H9 (cell line): Measurements from ENCODE around the gene RPL27A. TPM values are rescaled to one million over a fixed set of nuclear protein-coding genes. Genes with fewer than 3 reads are reported as not detected.

ENCODE experiments used
- DNase-seq: peaks from one replicate; pipeline ENCODE4 v3.0.0-alpha.2; 2017
- H2AFZ ChIP-seq: one replicate; pipeline ENCODE4 v1.6.1; 2013; ENCODE audit warnings: mild to moderate bottlenecking, low read length, control low read depth, moderate library complexity
- H2AK5ac ChIP-seq: 2 replicates; pipeline ENCODE4 v1.6.1; 2013; ENCODE audit warnings: low read length, control low read depth, mixed read lengths; ENCODE audit not compliant: insufficient read length
- H2BK120ac ChIP-seq: one replicate; pipeline ENCODE4 v1.6.1; 2013; ENCODE audit warnings: low read depth, mild to moderate bottlenecking, low read length, control low read depth, inconsistent platforms; ENCODE audit not compliant: poor library complexity, severe bottlenecking
- H2BK12ac ChIP-seq: 2 replicates; pipeline ENCODE4 v1.6.1; 2013; ENCODE audit warnings: low read length, control low read depth, mixed read lengths, low read depth; ENCODE audit not compliant: insufficient read length
- H2BK15ac ChIP-seq: 2 replicates; pipeline ENCODE4 v1.6.1; 2013; ENCODE audit warnings: low read depth, low read length, control low read depth
- H2BK20ac ChIP-seq: one replicate; pipeline ENCODE4 v1.6.1; 2013; ENCODE audit warnings: low read depth, mild to moderate bottlenecking, low read length, control low read depth, inconsistent platforms; ENCODE audit not compliant: poor library complexity, severe bottlenecking
- H2BK5ac ChIP-seq: 2 replicates; pipeline ENCODE4 v1.6.1; 2013; ENCODE audit warnings: low read length, control low read depth, mixed read lengths; ENCODE audit not compliant: insufficient read length
- H3K14ac ChIP-seq: 2 replicates; pipeline ENCODE4 v1.6.1; 2013; ENCODE audit warnings: low read length, control low read depth; ENCODE audit not compliant: insufficient read depth
- H3K18ac ChIP-seq: 2 replicates; pipeline ENCODE4 v1.6.1; 2013; ENCODE audit warnings: low read depth, mild to moderate bottlenecking, mixed read lengths, low read length, control low read depth; ENCODE audit not compliant: insufficient read length
- H3K23ac ChIP-seq: 2 replicates; pipeline ENCODE4 v1.6.1; 2013; ENCODE audit warnings: low read length, control low read depth, mixed read lengths, low read depth; ENCODE audit not compliant: insufficient read length
- H3K23me2 ChIP-seq: 2 replicates; pipeline ENCODE4 v1.6.1; 2013; ENCODE audit warnings: low read depth, mild to moderate bottlenecking, mixed read lengths, low read length, control low read depth; ENCODE audit not compliant: insufficient read length, poor library complexity, severe bottlenecking
- H3K27ac ChIP-seq: 2 replicates; pipeline ENCODE4 v1.5.1; 2013; ENCODE audit warnings: low read length, control low read depth, mixed read lengths, low read depth; ENCODE audit not compliant: insufficient read length
- H3K27me3 ChIP-seq: 2 replicates; pipeline ENCODE4 v1.6.1; 2013; ENCODE audit warnings: low read length, control low read depth, inconsistent platforms; ENCODE audit not compliant: insufficient read depth
- H3K4ac ChIP-seq: 2 replicates; pipeline ENCODE4 v1.6.1; 2013; ENCODE audit warnings: low read depth, mild to moderate bottlenecking, control low read depth, inconsistent platforms, low read length, moderate library complexity
- H3K4me1 ChIP-seq: 2 replicates; pipeline ENCODE4 v1.6.1; 2013; ENCODE audit warnings: low read length, control low read depth, inconsistent platforms; ENCODE audit not compliant: insufficient read depth
- H3K4me2 ChIP-seq: 2 replicates; pipeline ENCODE4 v1.6.1; 2013; ENCODE audit warnings: low read length, control low read depth, mixed read lengths; ENCODE audit not compliant: insufficient read length, insufficient read depth
- H3K56ac ChIP-seq: 2 replicates; pipeline ENCODE4 v1.6.1; 2013; ENCODE audit warnings: low read depth, mild to moderate bottlenecking, mixed read lengths, low read length, control low read depth; ENCODE audit not compliant: insufficient read length
- H3K79me1 ChIP-seq: 2 replicates; pipeline ENCODE4 v1.6.1; 2013; ENCODE audit warnings: low read depth, mild to moderate bottlenecking, moderate library complexity, low read length, control low read depth, inconsistent platforms; ENCODE audit not compliant: insufficient read depth, poor library complexity, severe bottlenecking
- H3K79me2 ChIP-seq: 2 replicates; pipeline ENCODE4 v1.6.1; 2013; ENCODE audit warnings: low read length, control low read depth, inconsistent platforms; ENCODE audit not compliant: insufficient read depth
- H3K9ac ChIP-seq: 2 replicates; pipeline ENCODE4 v1.6.1; 2013; ENCODE audit warnings: low read length, control low read depth, mixed read lengths; ENCODE audit not compliant: insufficient read length; ENCODE audit errors: extremely low read depth
- H3K9me3 ChIP-seq: one replicate; pipeline ENCODE4 v1.6.1; 2013; ENCODE audit warnings: low read depth, low read length, inconsistent platforms; ENCODE audit not compliant: control insufficient read depth
- H3T11ph ChIP-seq: one replicate; pipeline ENCODE4 v1.6.1; 2013; ENCODE audit warnings: mild to moderate bottlenecking, low read length, control low read depth, inconsistent platforms
- H4K20me1 ChIP-seq: one replicate; pipeline ENCODE4 v1.6.1; 2013; ENCODE audit not compliant: control insufficient read depth, insufficient read length, insufficient read depth
- H4K5ac ChIP-seq: 2 replicates; pipeline ENCODE4 v1.6.1; 2013; ENCODE audit warnings: low read depth, mild to moderate bottlenecking, mixed read lengths, low read length, control low read depth; ENCODE audit not compliant: insufficient read length
- H4K8ac ChIP-seq: replicated peaks from 2 replicates; pipeline ENCODE4 v1.6.1; 2013; ENCODE audit warnings: low read length, control low read depth, mixed read lengths, low read depth; ENCODE audit not compliant: insufficient read length
- H4K91ac ChIP-seq: 2 replicates; pipeline ENCODE4 v1.6.1; 2013; ENCODE audit warnings: low read depth, mild to moderate bottlenecking, moderate library complexity, mixed read lengths, low read length, control low read depth; ENCODE audit not compliant: insufficient read length
- H3K27ac Mint-ChIP-seq, 3 experiments: 2 replicates in 2 of 3; 3 replicates in 1 of 3; pipeline ENCODE4 v1.8.0; 2020 to 2021; ENCODE audit warnings: mixed read lengths in 3 of 3, mild to moderate bottlenecking in 1 of 3, moderate library complexity in 1 of 3
- H3K27me3 Mint-ChIP-seq: 2 replicates; pipeline ENCODE4 v1.8.0; 2021; ENCODE audit warnings: low read depth, mild to moderate bottlenecking, moderate library complexity, mixed read lengths
- H3K36me3 Mint-ChIP-seq, 3 experiments: 2 replicates in 2 of 3; 3 replicates in 1 of 3; pipeline ENCODE4 v1.8.0; 2020 to 2021; ENCODE audit warnings: low read depth in 3 of 3, mixed read lengths in 3 of 3; ENCODE audit not compliant: insufficient read depth in 1 of 3
- H3K4me1 Mint-ChIP-seq, 2 experiments: 2 replicates each; pipeline ENCODE4 v1.8.0; 2020; ENCODE audit warnings: mixed read lengths in 2 of 2
- H3K4me3 Mint-ChIP-seq, 2 experiments: 2 replicates in 1 of 2; 3 replicates in 1 of 2; pipeline ENCODE4 v1.8.0; 2020 to 2021; ENCODE audit warnings: mild to moderate bottlenecking in 2 of 2, mixed read lengths in 2 of 2, moderate library complexity in 1 of 2
- H3K9me3 Mint-ChIP-seq, 2 experiments: 2 replicates in 1 of 2; 3 replicates in 1 of 2; pipeline ENCODE4 v1.8.0; 2020; ENCODE audit warnings: mild to moderate bottlenecking in 2 of 2, mixed read lengths in 2 of 2, moderate library complexity in 1 of 2
- CTCF ChIP-seq: fragments of 200-600 bp; sonication (generic); conservative IDR thresholded peaks from 3 replicates; pipeline ENCODE4 v1.8.0; 2021; ENCODE audit warnings: antibody characterized with exemption, mild to moderate bottlenecking
- WGBS: extraction: QIAGEN DNeasy Blood & Tissue Kit; methylation state at CpG from one replicate; pipeline ENCODE4 v1.1.7; 2013; ENCODE audit warnings: missing lambda C conversion rate, low lambda C conversion rate, mixed read lengths; ENCODE audit not compliant: insufficient read length; ENCODE audit errors: extremely low coverage; 5-methylcytosine and 5-hydroxymethylcytosine counted together
- total RNA-seq: library from RNA; stranded (reverse); gene quantifications from 2 replicates; pipeline ENCODE4 v1.2.1, GENCODE V29; 2021

Gene RPL27A
- total RNA-seq, 1 experiment from 2014 or later = 1,152 TPM

- Histone ChIP-seq H3K9ac (peak overlapping the region; percentile 98), H2BK12ac (no peak overlapping the region), H3K79me1 (no peaks in the 10 kb centered on the region), H3K4ac (no peak overlapping the region), H3K23ac (no peak overlapping the region), H2BK120ac (no peak overlapping the region), H3K14ac (no peak overlapping the region), H2BK15ac (no peak overlapping the region), H3K23me2 (peaks cover 13% of the 10 kb centered on the region), H2BK20ac (no peak overlapping the region), H4K91ac (no peak overlapping the region), H3K4me1 (peaks cover 3% of the 10 kb centered on the region), H2BK5ac (no peak overlapping the region), H4K8ac (no peak overlapping the region), H3K27me3 (no peaks in the 10 kb centered on the region), H2AFZ (no peak overlapping the region), H2AK5ac (no peak overlapping the region), H3K56ac (no peak overlapping the region), H4K5ac (no peak overlapping the region), H3K4me2 (peak overlapping the region; percentile 91), H3T11ph (no peak overlapping the region), H3K79me2 (peaks cover 10% of the 10 kb centered on the region; the same call in 1 of the 2 replicates), H3K27ac (no peak overlapping the region), H3K9me3 (no peaks in the 10 kb centered on the region), H4K20me1 (no peaks in the 10 kb centered on the region), H3K18ac (no peak overlapping the region)
- no peak for DNase-seq
- Mint-ChIP-seq H3K4me3 (peak overlapping the region; percentile 90 to 96), H3K27me3 (no peaks in the 10 kb centered on the region; the same call in 1 of the 2 replicates), H3K9me3 (peaks cover 0 to 4% of the 10 kb centered on the region in 2 experiments; a peak in 1 of 5 replicates), H3K36me3 (peaks cover 45 to 70% (median 53%) of the 10 kb centered on the region in 3 experiments), H3K4me1 (peaks cover 50 to 51% of the 10 kb centered on the region in 2 experiments), H3K27ac (peak overlapping the region; percentile 53 to 99 (median 96); a peak in 6 of 7 replicates)
- TF ChIP-seq CTCF = no peak
- no CpG with 5 or more reads among the region's 6 CpGs for WGBS
Measured at GRCh38 chr11:8684600-8685290, 2.2 kb downstream of the RPL27A start.
